GM18858 (cell line): ENCODE data around the gene OAT.
A peak's percentile ranks its signal among the peaks of the same experiment; 100 is the strongest.

Experiments
- ATAC-seq: cut with Tn5 transposase; IDR thresholded peaks from one replicate; pipeline ENCODE4 v1.9.1; 2021; ENCODE audit not compliant: unreplicated experiment

The OAT gene

GRCh38 chr10:124407456-124407855 is 11.3 kb downstream of the OAT start:
- no peak for ATAC-seq

DNA sequence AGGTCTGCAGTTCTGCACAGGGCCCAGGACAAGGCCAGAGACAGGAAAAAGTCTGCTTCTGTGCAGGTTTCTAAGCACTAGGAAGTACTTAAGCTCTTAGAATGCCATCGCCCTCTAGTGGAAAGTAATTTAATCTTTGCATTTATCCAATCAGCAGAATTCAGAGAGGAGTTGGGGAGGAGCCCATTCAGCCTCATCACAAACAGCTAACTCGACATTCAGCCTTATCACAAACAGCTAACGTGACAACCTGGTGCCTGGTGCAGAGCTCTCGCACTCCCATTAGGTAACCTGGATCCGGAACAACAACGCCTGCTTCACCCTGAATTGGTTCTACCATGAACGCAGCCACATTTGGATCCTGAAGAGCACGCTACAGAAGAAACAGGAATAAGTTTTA is 15.2 kb downstream of the OAT start:
- ATAC-seq, result peak; percentile 78

- no peak for ATAC-seq
Observed at GRCh38 chr10:124402273-124402672, 16.4 kb downstream of the OAT start.

DNA sequence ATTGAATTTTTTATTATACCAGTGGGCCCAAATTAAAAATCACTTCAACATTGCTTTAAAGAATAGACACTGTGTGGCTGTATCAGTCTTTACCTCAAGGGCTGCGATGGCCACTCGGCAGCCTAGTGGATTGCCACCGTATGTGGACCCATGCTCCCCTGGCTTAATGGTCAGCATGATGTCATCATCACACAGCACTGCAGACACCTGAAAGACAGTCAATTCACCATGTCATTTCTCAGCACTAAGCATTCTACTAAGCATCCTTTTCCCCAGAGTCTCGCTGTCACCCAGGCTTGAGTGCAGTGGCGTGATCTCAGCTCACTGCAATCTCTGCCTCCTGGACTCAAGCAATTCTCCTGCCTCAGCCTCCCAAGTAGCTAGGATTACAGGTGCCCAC is 17.1 kb downstream of the OAT start:
- ATAC-seq, result no peak

DNA sequence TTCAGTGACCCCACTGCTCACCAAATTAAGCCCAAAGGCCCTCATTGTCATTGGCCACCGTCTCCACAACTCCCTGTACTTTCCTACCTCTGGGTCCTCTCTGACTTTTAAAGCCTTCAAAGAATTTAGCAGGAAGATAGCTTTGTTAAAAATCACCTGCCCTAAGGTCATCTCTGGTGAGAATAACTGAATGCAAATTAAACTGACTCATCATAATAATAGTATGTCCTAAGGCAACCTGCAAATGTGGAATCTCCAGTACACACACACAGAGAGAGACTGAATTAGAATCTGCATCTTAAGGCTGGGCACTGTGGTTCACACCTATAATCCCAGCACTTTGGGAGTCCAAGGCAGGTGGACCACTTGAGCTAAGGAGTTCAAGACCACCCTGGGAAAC is 24.1 kb downstream of the OAT start:
- no peak for ATAC-seq

- ATAC-seq, result no peak
Observed at GRCh38 chr10:124392626-124393342, 25.9 kb downstream of the OAT start.

- no peak for ATAC-seq
Observed at GRCh38 chr10:124390471-124391187, 28.1 kb downstream of the OAT start.

GRCh38 chr10:124389613-124390361 is 28.9 kb downstream of the OAT start:
- ATAC-seq, result no peak

- ATAC-seq, result peak; percentile 78
Observed at GRCh38 chr10:124388823-124389612, 29.7 kb downstream of the OAT start.

- ATAC-seq, result no peak
Observed at GRCh38 chr10:124388476-124388822, 30.3 kb downstream of the OAT start.

GRCh38 chr10:124387078-124387874 is 31.4 kb downstream of the OAT start:
- ATAC-seq, result no peak

- no peak for ATAC-seq
Observed at GRCh38 chr10:124386186-124387077, 32.3 kb downstream of the OAT start.

- ATAC-seq, result no peak
Observed at GRCh38 chr10:124385627-124386185, 33.0 kb downstream of the OAT start.

- ATAC-seq, result no peak
Observed at GRCh38 chr10:124384591-124385190, 34.0 kb downstream of the OAT start.

DNA sequence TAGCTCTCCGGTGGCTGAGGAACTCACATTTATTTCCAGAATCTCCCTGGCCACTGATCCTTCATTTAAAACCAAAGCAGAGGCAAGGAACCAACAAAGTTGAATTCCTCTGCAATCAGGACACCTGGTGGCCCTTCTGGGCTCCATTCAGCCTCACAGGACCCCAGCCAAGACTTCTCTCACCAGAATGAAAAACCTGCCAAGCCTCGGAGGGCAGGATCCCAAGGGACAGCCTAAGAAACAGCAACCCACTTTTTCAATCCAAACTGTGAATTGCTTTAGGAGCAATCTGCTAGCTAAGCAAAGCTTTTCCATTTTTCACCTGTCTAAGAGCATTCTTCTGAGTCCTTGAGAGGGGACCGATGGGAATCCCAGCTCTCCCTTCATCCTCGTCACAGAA is 34.6 kb downstream of the OAT start:
- no peak for ATAC-seq

- no peak for ATAC-seq
Observed at GRCh38 chr10:124383496-124383895, 35.2 kb downstream of the OAT start.

GRCh38 chr10:124381011-124381611 is 37.6 kb downstream of the OAT start:
- ATAC-seq, result no peak

DNA sequence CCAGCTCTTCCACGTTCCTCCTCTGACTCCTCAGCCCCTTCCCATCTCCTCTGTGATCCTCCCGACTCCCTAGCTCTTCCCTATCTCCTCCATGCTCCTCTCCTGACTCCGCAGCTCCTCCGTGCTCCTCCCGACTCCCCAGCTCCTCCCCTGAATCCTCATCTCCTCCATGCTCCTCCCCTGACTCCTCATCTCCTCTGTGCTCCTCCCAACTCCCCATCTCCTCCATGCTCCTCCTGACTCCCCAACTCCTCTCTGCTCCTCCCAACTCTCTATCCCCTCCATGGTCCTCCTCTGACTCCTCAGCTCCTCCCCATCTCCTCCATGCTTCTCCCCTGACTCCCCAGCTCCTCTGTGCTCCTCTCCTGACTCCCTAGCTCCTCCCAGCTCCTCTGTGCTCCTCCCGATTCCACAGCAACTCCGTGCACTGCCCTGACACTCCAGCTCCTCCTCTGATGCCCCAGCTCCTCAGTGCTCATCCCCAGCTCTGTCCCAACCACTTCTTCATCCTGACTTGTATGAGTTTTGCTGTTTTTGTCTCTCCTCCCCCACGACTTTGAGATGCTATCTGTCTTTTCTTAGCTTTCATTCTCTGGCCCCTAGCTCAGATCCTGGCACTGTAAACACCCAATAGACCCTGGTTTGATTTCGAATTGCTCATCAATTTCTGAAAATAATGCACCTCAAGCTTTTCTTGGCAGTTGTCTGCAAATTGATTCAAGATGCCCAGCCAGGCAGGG is 38.3 kb downstream of the OAT start:
- ATAC-seq, result no peak
